CD4-positive, alpha-beta T cell treated with Interleukin-17A for 4 hours (primary cell): ENCODE results near the gene CNTNAP1.

Experiments used
- DNase-seq: peaks from one replicate; pipeline ENCODE4 v3.0.0-alpha.2; 2020; ENCODE audit warnings: mixed read lengths

CNTNAP1 gene

DNA sequence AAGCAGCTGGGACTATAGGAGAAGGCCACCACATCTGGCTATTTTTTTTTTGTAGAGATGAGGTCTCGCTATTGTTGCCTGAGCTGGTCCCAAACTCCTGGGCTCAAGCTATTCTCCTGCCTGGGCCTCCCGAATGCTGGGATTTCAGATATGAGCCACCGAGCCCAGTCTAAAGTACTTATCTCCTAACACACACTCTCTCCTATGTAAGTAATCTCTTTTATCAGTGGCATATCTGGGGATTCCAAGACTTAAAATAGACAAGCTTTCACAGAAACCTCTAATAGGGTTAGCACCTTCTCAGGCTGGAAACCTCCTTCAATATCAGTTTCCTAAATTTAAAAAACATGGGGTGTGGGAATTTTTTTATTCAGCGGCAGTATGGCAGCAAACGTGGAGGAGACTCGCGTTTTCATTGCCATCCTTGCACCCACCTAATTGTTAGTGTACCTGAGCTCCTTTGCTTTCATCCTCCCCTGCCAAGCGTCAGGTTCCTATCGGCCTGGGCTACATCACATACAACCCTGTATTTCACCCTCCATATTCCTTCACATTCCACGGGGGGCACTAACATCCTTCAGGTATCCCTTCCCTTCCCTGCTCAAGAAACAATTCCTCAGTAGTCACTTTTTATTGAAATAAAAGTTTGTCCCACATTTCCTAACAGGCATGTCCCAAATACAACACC, 61.4 kb downstream of the CNTNAP1 start:
- no peak for DNase-seq

DNA sequence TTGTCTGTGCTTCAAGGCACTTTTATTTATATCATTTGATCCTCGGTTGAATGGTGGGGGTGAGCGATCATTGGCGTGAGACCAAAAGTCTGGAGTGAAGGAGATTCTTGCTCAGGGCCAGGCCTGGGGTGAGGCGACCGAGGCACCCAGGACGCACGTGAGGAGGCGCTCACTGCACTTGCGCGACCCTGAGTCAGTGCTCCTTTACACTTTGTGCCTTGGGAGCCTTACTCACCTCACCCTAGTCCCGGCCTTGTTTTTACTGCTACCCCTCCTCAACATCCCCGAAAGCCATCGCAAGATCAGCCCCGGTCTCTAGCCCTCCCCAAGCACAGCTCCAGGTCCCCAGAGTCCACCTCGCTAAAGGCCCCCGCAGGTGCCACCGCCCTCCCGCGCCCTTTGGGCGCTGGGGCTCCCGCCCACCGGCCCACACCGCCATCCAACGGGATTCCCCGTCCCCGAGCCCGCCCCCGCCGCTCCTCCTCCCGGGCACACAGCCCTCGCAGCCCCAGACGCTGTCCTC, 62.0 kb downstream of the CNTNAP1 start:
- DNase-seq, result peak; percentile 77

DNA sequence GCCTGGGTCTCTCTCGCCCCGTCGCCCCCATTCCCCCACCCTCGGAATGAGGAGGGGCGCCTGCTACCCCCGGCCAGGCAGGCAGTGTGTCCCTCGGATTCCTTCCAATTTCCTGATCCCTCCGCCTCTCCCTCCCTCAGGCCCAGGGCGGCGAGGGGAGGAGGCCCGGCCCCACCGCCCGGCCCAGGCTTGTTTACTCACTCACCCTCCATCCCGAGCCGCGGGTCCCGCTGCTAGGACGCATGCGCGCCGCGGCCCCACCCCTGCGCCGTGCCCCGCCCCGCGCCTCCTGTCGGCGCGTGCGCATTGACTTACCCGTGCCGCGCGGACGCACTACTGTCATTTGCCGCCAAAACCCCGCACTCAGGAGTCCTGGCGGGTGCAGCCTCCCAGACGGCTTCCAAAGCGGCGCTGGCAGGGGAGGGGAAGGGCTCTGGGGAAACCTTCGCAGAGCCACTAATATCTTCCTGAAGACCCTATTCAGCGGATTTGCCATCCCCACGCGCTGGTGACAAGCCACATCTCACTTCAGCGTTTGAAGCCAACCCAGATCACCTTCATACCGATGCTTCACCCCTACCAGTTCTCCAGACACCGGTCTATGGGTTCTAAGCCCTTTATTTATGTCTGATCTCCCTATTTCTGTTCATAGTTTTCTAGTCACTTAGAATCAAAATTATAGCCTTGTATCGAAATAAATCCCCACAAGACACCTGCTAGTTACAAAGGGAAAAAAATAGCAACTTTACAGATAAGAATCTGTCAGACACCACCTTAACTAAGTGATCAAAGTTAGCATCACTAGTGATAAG, 62.7 kb downstream of the CNTNAP1 start, which contains the start of gene EZH1:
Gene EZH1 (minus strand): TSS at position 235 of the 812 bp plus-strand sequence. CDS start 16,099 bp downstream, outside the sequence.
- peak; percentile 94 for DNase-seq

DNA sequence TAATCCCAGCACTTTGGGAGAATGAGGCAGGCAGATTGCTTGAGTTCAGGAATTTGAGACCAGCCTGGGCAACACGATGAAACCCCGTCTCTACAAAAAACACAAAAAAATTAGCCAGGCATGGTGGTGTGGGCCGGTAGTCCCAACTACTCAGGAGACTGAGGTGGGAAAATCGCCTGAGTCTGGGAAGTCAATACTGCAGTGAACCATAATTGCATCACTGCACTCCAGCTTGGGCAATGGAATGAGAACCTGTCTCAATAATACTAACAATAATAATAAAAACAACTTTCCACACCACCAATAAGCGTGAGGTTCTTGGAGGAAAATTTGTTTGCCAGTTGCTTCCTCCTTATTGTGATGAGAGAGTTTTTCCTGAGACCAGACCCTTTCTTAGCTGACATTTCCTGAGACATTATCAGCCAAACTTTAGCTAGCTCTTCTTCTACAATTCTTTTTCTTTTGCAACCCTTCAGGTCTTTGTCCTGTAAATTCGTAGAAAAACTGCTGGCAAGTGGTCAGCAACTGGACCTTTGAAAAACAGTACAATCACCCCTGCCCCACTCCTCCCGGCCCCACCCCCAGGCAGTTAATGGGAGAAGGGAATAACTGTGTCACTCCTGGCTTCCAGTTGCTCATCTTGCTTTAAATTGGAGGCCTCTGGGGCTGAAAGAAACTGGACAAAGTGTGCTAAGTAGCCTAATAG, 66.0 kb downstream of the CNTNAP1 start:
- no peak for DNase-seq

DNA sequence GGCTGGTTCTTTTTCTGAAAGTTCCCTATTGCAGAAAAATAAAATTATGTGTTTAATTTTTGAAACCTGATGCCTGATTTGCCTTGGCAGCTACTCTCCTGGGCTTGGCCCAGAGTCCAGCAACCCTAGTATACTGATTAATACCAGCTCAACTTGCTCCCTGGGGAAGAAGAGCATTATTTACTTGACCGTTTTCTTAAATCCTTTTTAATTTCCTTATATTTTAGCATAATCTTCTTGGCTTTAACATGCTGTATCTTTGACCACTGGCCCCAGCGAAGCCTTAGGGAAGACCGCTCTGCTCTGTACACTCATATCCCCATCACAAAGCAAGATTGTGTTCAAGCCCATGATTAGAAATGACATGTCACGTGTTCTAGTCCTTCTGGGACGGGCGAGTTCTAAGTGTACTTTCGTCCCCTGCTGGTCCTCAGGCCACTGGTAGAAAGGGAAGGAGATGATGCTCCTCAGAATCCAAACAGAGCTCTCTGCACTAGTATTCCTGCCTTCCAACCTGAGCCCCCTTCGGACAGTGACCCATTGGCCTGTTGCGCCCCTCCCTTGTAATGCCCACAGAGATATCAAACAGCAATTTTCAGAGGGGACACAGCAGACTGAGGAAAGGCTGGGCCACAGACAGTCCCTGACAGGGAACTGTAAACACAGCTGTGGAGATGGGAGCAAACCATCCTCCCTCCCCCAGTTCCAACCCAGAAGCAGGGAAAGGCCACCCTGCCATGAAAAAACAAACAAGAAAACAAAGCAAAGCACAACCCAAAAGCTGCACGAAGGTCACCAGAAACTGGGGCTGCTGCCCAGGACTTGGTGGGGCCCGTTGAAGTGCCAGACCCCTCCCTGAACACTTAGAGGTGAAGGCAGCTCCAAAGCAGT, 66.8 kb downstream of the CNTNAP1 start:
- no peak for DNase-seq
